Measurements from ENCODE around the gene YLPM1. TPM values are rescaled to one million over a fixed set of nuclear protein-coding genes. Genes with fewer than 3 reads are reported as not detected.

Gene YLPM1
- total RNA-seq, 1 donor from 2014 or later, result 49.5 TPM

GRCh38 chr14:74792249-74793039 is 29.3 kb downstream of the YLPM1 start:
- Histone ChIP-seq H3K4me3 (ENCODE audit: insufficient read depth, low read depth, low read length) (no peak overlapping the region), H2AFZ (ENCODE audit: low read depth, low read length) (no peak overlapping the region), H3K9ac (ENCODE audit: low read length) (no peak overlapping the region), H3K79me2 (ENCODE audit: insufficient read depth, low read length) (peaks cover 79% of the 10 kb centered on the region), H3K4me1 (ENCODE audit: insufficient read depth, low read length) (peaks cover 6% of the 10 kb centered on the region), H3K27me3 (ENCODE audit: insufficient read depth, low read length) (no peaks in the 10 kb centered on the region), H4K20me1 (ENCODE audit: insufficient read depth, low read length) (peaks cover 30% of the 10 kb centered on the region), H3K27ac (ENCODE audit: low read depth, low read length) (no peak overlapping the region), H3K4me2 (ENCODE audit: low read length) (peak overlapping the region; percentile 33), H3K9me3 (ENCODE audit: insufficient read depth, low read depth, low read length) (no peaks in the 10 kb centered on the region), H3K36me3 (ENCODE audit: insufficient read depth, low read length) (peaks cover under 1% of the 10 kb centered on the region)
- peaks cover 9% of the 10 kb centered on the region for H3K4me1 Mint-ChIP-seq (ENCODE audit: low read depth, unreplicated experiment)
- H3K9me3 Mint-ChIP-seq (ENCODE audit: unreplicated experiment), result peaks cover 1% of the 10 kb centered on the region
- H3K27ac Mint-ChIP-seq (ENCODE audit: unreplicated experiment), result no peak overlapping the region
- H3K27me3 Mint-ChIP-seq (ENCODE audit: low read depth, unreplicated experiment), result no peaks in the 10 kb centered on the region
- no peak for FAIRE-seq
- H3K36me3 Mint-ChIP-seq (ENCODE audit: low read depth, unreplicated experiment), result peaks cover 4% of the 10 kb centered on the region
- no peak overlapping the region for H3K4me3 Mint-ChIP-seq (ENCODE audit: unreplicated experiment)
- peak; percentile 14 for DNase-seq (ENCODE audit: low read depth)
- no peak for TF ChIP-seq CTCF (IDR thresholded peaks at IDR 0.05; ENCODE audit: insufficient read depth, low read depth, low read length)
- TF ChIP-seq EZH2 (IDR thresholded peaks at IDR 0.05; ENCODE audit: insufficient read depth, low read length), result no peak

GRCh38 chr14:74793506-74794155 is 30.5 kb downstream of the YLPM1 start:
- no peaks in the 10 kb centered on the region for H3K27me3 ChIP-seq (ENCODE audit: insufficient read depth, low read length)
- no peak overlapping the region for H3K4me3 Mint-ChIP-seq (ENCODE audit: unreplicated experiment)
- H3K4me1 Mint-ChIP-seq (ENCODE audit: low read depth, unreplicated experiment), result peaks cover 9% of the 10 kb centered on the region
- H3K9ac ChIP-seq (ENCODE audit: low read length), result no peak overlapping the region
- H3K36me3 ChIP-seq (ENCODE audit: insufficient read depth, low read length), result peaks cover 8% of the 10 kb centered on the region
- H3K27ac ChIP-seq (ENCODE audit: low read depth, low read length), result no peak overlapping the region
- peaks cover 1% of the 10 kb centered on the region for H3K9me3 Mint-ChIP-seq (ENCODE audit: unreplicated experiment)
- H4K20me1 ChIP-seq (ENCODE audit: insufficient read depth, low read length), result peaks cover 30% of the 10 kb centered on the region
- TF ChIP-seq CTCF (IDR thresholded peaks at IDR 0.05; ENCODE audit: insufficient read depth, low read depth, low read length), result peak; percentile 12
- TF ChIP-seq EZH2 (IDR thresholded peaks at IDR 0.05; ENCODE audit: insufficient read depth, low read length), result no peak
- H3K27me3 Mint-ChIP-seq (ENCODE audit: low read depth, unreplicated experiment), result no peaks in the 10 kb centered on the region
- H3K4me3 ChIP-seq (ENCODE audit: insufficient read depth, low read depth, low read length), result no peak overlapping the region
- DNase-seq (ENCODE audit: low read depth) (no peak), FAIRE-seq (no peak)
- H3K79me2 ChIP-seq (ENCODE audit: insufficient read depth, low read length), result peaks cover 70% of the 10 kb centered on the region
- H3K36me3 Mint-ChIP-seq (ENCODE audit: low read depth, unreplicated experiment), result peaks cover 11% of the 10 kb centered on the region
- no peaks in the 10 kb centered on the region for H3K9me3 ChIP-seq (ENCODE audit: insufficient read depth, low read depth, low read length)
- H3K27ac Mint-ChIP-seq (ENCODE audit: unreplicated experiment), result no peak overlapping the region
- H2AFZ ChIP-seq (ENCODE audit: low read depth, low read length), result no peak overlapping the region
- H3K4me1 ChIP-seq (ENCODE audit: insufficient read depth, low read length), result peaks cover 6% of the 10 kb centered on the region
- no peak overlapping the region for H3K4me2 ChIP-seq (ENCODE audit: low read length)
